DND-41 (cell line): ENCODE results near the gene PELI2.

ENCODE experiments used
- CTCF ChIP-seq: IDR thresholded peaks from 2 replicates; pipeline ENCODE4 v1.5.1; 2012; ENCODE audit warnings: borderline replicate concordance, low read length, moderate library complexity, mild to moderate bottlenecking; ENCODE audit not compliant: poor library complexity, severe bottlenecking; ENCODE audit errors: extremely low read depth
- EZH2 ChIP-seq: IDR thresholded peaks from 3 replicates; pipeline ENCODE4 v1.6.1; 2012; ENCODE audit warnings: borderline replicate concordance, low read depth, mild to moderate bottlenecking, moderate library complexity, low read length, inconsistent platforms; ENCODE audit not compliant: severe bottlenecking

- TF ChIP-seq CTCF (peak; percentile 51), EZH2 (no peak)
These were observed 77.0 kb downstream of the PELI2 start for GRCh38 chr14:56195223-56195622.
